B cell (primary cell): ENCODE results near the gene CRISPLD2. TPM values are rescaled to one million over a fixed set of nuclear protein-coding genes. Genes with fewer than 3 reads are reported as not detected.

Experiments used
- ATAC-seq: fragments of 200-7000 bp; cut with Tn5 transposase; one replicate; pipeline ENCODE4 v1.10.0; 2021; ENCODE audit warnings: low read depth, mild to moderate bottlenecking, moderate number of reproducible peaks, moderate library complexity
- CTCF ChIA-PET: fragments of 350-600 bp; sonication (Branson Sonifier 250); formaldehyde crosslinking; loops from one replicate; lab custom pipeline; 2021; ENCODE audit warnings: antibody characterized with exemption, inconsistent platforms; lab: Charles Lee
- POLR2A ChIA-PET: fragments of 350-600 bp; sonication (Branson Sonifier 250); formaldehyde crosslinking; loops from one replicate; lab custom pipeline; 2021; ENCODE audit warnings: antibody characterized with exemption; lab: Charles Lee
- DNase-seq: peaks from one replicate; pipeline ENCODE4 v3.0.0; 2013
- H2AFZ ChIP-seq: 2 replicates; pipeline ENCODE4 v1.6.1; 2012; ENCODE audit warnings: mild to moderate bottlenecking, low read depth, low read length; ENCODE audit not compliant: insufficient read depth, poor library complexity, severe bottlenecking
- H3K27ac ChIP-seq, 2 donors: 1 replicate in 1 of 2; 2 replicates in 1 of 2; pipeline ENCODE4 v1.5.1; 2012 to 2013; ENCODE audit warnings: low read length in 2 of 2, mild to moderate bottlenecking in 2 of 2, moderate library complexity in 1 of 2
- H3K27me3 ChIP-seq, 4 experiments: fragments of 200-600 bp in 1 of 4; sonication (generic) in 1 of 4; replicated peaks in 1 of 4; 1 replicate in 2 of 4; 2 replicates in 2 of 4; pipeline versions ENCODE4 v1.6.1 to v1.7.0; 2013 to 2016; ENCODE audit warnings: low read length in 3 of 4, mild to moderate bottlenecking in 2 of 4, mixed read lengths in 1 of 4, moderate library complexity in 1 of 4; ENCODE audit not compliant: insufficient read depth in 4 of 4, control insufficient read depth in 3 of 4; ENCODE audit errors: control extremely low read depth in 1 of 4
- H3K36me3 ChIP-seq, 2 experiments: replicated peaks in 1 of 2; 1 replicate in 1 of 2; 2 replicates in 1 of 2; pipeline versions ENCODE4 v1.6.1 to v1.7.1; 2013; ENCODE audit warnings: low read length in 1 of 2; ENCODE audit not compliant: insufficient read depth in 2 of 2, control insufficient read depth in 1 of 2; ENCODE audit errors: control extremely low read depth in 1 of 2, extremely low read depth in 1 of 2
- H3K4me1 ChIP-seq, 2 donors: fragments of 200-600 bp in 1 of 2; sonication (generic) in 1 of 2; 1 replicate in 1 of 2; 2 replicates in 1 of 2; pipeline versions ENCODE4 v1.5.1 to v1.6.1; 2013 to 2017; ENCODE audit warnings: low read length in 2 of 2; ENCODE audit not compliant: control insufficient read depth in 2 of 2, insufficient read depth in 2 of 2
- H3K4me2 ChIP-seq: replicated peaks from 2 replicates; pipeline ENCODE3; 2012; ENCODE audit warnings: mild to moderate bottlenecking, low read depth, low read length; ENCODE audit not compliant: poor library complexity, severe bottlenecking
- H3K4me3 ChIP-seq, 5 experiments: fragments of 200-600 bp in 1 of 5; sonication (generic) in 1 of 5; 1 replicate in 3 of 5; 2 replicates in 2 of 5; pipeline versions ENCODE4 v1.5.1 to v1.7.0; 2011 to 2016; ENCODE audit warnings: low read length in 4 of 5, mild to moderate bottlenecking in 4 of 5, low read depth in 2 of 5, control low read depth in 1 of 5, moderate library complexity in 1 of 5; ENCODE audit not compliant: insufficient read depth in 1 of 5; ENCODE audit errors: control extremely low read depth in 1 of 5, extremely low read depth in 1 of 5
- H3K79me2 ChIP-seq: fragments of 200-600 bp; sonication (generic); one replicate; pipeline ENCODE4 v1.6.0; 2016; ENCODE audit warnings: low read length; ENCODE audit not compliant: control insufficient read depth, insufficient read depth
- H3K9ac ChIP-seq: fragments of 200-600 bp; sonication (generic); 2 replicates; pipeline ENCODE4 v1.6.1; 2017; ENCODE audit warnings: mild to moderate bottlenecking, low read length, moderate library complexity
- H3K9me3 ChIP-seq, 3 donors: one replicate each; pipeline versions ENCODE4 v1.6.1 to v1.7.1; 2013; ENCODE audit warnings: low read length in 2 of 3; ENCODE audit not compliant: control insufficient read depth in 2 of 3, insufficient read depth in 1 of 3; ENCODE audit errors: control extremely low read depth in 1 of 3
- H4K20me1 ChIP-seq: 2 replicates; pipeline ENCODE4 v1.6.0; 2012; ENCODE audit warnings: mild to moderate bottlenecking, low read length; ENCODE audit not compliant: insufficient read depth, control insufficient read depth, poor library complexity, severe bottlenecking
- H3K27ac Mint-ChIP-seq: one replicate; pipeline ENCODE4 v1.8.0; 2021; ENCODE audit warnings: mixed read lengths
- H3K27me3 Mint-ChIP-seq: one replicate; pipeline ENCODE4 v1.8.0; 2021; ENCODE audit warnings: mixed read lengths
- H3K4me1 Mint-ChIP-seq: one replicate; pipeline ENCODE4 v1.8.0; 2021; ENCODE audit warnings: mixed read lengths
- H3K4me3 Mint-ChIP-seq: one replicate; pipeline ENCODE4 v1.8.0; 2021; ENCODE audit warnings: mixed read lengths
- H3K9me3 Mint-ChIP-seq: one replicate; pipeline ENCODE4 v1.8.0; 2022; ENCODE audit warnings: mixed read lengths; ENCODE audit not compliant: insufficient read depth
- CTCF ChIP-seq: fragments of 200-600 bp; IDR thresholded peaks from one replicate; pipeline ENCODE4 v1.8.0; 2022; ENCODE audit warnings: antibody characterized with exemption, mild to moderate bottlenecking
- EZH2 ChIP-seq: IDR thresholded peaks from 2 replicates; pipeline ENCODE4 v1.6.1; 2012; ENCODE audit warnings: borderline replicate concordance, low read depth, mild to moderate bottlenecking, moderate library complexity, low read length; ENCODE audit not compliant: insufficient read depth, poor library complexity, severe bottlenecking
- WGBS: methylation state at CpG from one replicate; pipeline ENCODE4 v1.1.5; 2013; ENCODE audit warnings: missing lambda C conversion rate; ENCODE audit not compliant: insufficient coverage; 5-methylcytosine and 5-hydroxymethylcytosine counted together
- intact Hi-C: fragments of 100-400 bp; cut with micrococcal nuclease; formaldehyde crosslinking; loops from one replicate; pipeline ENCODE4 v1.10.0; 2022
- polyA plus RNA-seq: library from polyadenylated mRNA; depleted of rRNA; stranded (reverse); fragments of >200 nt; gene quantifications from 2 replicates; pipeline ENCODE4 v1.2.3, GENCODE V29; 2012
- total RNA-seq, 2 donors: library from RNA; stranded (reverse); fragments of 120-200 nt in 1 of 2; gene quantifications; 1 replicate in 1 of 2; 2 replicates in 1 of 2; pipeline versions ENCODE4 v1.2.3 to v1.2.4, GENCODE V29; 2013 to 2022

CRISPLD2 gene
- total and polyA plus RNA-seq, 2 donors (not counting 1 experiment from before 2014, with no cell fraction given), result 0.25 to 0.37 TPM

DNA sequence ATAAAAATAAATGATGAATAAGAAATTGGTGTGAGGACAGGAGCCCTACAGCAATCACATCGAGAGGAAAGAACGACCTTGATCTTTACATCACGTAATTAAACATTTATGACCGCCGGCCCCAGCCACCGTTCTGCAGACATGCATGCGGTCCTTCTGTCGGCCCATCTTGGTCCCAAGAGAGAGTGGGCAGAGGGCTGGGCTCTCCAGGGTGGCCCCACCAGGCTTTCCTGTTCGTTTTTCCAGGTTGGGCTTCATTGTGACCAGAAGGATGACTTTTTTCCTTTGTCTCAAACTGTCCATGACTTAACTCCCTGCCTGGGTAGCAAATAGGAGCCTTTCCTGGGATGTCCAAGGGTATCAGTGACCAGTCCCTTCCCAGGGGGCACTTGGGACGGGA lies 3.3 kb upstream of the CRISPLD2 start:
- H3K4me1 Mint-ChIP-seq, result peaks cover 8% of the 10 kb centered on the region
- Histone ChIP-seq H3K79me2 (no peaks in the 10 kb centered on the region), H3K4me2 (no peak overlapping the region), H3K36me3 (no peaks in the 10 kb centered on the region), H4K20me1 (no peaks in the 10 kb centered on the region), H3K9me3 (peaks cover 0 to 6% (median 0%) of the 10 kb centered on the region in 3 donors), H3K27me3 (peaks cover 0 to 27% (median 13%) of the 10 kb centered on the region in 4 experiments), H2AFZ (no peak overlapping the region), H3K4me1 (peaks cover 11 to 13% of the 10 kb centered on the region in 2 donors), H3K27ac (no peak overlapping the region), H3K9ac (no peak overlapping the region), H3K4me3 (no peak overlapping the region)
- ATAC-seq, result no peak
- 84% methylated on average over 9 of the region's 10 CpGs for WGBS
- no peak overlapping the region for H3K27ac Mint-ChIP-seq
- intact Hi-C loops, result no loop called here
- no peak for DNase-seq
- ChIA-PET POLR2A (no interaction called here), CTCF (no interaction called here)
- no peak overlapping the region for H3K4me3 Mint-ChIP-seq
- TF ChIP-seq EZH2, result no peak
- no peak for TF ChIP-seq CTCF
- peaks cover 35% of the 10 kb centered on the region for H3K27me3 Mint-ChIP-seq
- H3K9me3 Mint-ChIP-seq, result no peaks in the 10 kb centered on the region

DNA sequence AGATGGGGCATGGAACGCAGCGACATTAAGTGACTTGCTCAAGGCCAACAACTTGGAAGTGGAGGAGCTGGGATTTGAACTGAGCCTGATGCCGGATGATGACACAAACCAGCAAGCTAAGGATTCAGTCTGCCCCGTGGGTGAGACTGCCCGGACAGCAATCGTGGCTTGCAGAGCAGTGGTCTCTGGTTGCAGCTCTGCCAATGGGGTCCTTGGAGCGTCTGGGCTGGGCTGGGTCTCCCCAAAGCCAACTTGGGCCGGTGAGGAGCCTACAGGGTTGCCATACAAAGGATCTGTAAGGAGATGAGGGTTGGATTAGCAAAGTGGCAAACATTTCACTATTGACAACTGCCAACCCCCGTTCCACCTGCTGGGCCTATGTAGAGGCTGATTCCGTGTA lies 2.6 kb upstream of the CRISPLD2 start:
- Histone ChIP-seq H3K79me2 (no peaks in the 10 kb centered on the region), H3K27ac (no peak overlapping the region), H3K4me3 (no peak overlapping the region), H4K20me1 (no peaks in the 10 kb centered on the region), H3K27me3 (peaks cover 0 to 33% (median 16%) of the 10 kb centered on the region in 4 experiments), H3K9me3 (peaks cover 0 to 6% (median 0%) of the 10 kb centered on the region in 3 donors), H3K36me3 (no peaks in the 10 kb centered on the region), H3K9ac (no peak overlapping the region), H3K4me2 (no peak overlapping the region), H3K4me1 (peaks cover 11 to 13% of the 10 kb centered on the region in 2 donors), H2AFZ (no peak overlapping the region)
- Mint-ChIP-seq H3K27me3 (peaks cover 36% of the 10 kb centered on the region), H3K4me3 (no peak overlapping the region), H3K9me3 (no peaks in the 10 kb centered on the region), H3K4me1 (peaks cover 8% of the 10 kb centered on the region), H3K27ac (no peak overlapping the region)
- POLR2A ChIA-PET, result no interaction called here
- intact Hi-C loops, result no loop called here
- 91% methylated on average over 9 of the region's 10 CpGs for WGBS
- DNase-seq (no peak), ATAC-seq (no peak)
- CTCF ChIA-PET, result no interaction called here
- TF ChIP-seq CTCF (no peak), EZH2 (no peak)
